Measurements from ENCODE around the gene VAT1L.

Gene VAT1L

GRCh38 chr16:77897129-77897437 lies 108.7 kb downstream of the VAT1L start:
- no peaks in the 10 kb centered on the region for H3F3A ChIP-seq (ENCODE audit: control insufficient read depth, insufficient read depth)
- H3K27ac ChIP-seq (ENCODE audit: low read depth, low read length) = no peak overlapping the region
- TF ChIP-seq CTCF (IDR thresholded peaks at IDR 0.05; ENCODE audit: low read depth, low read length, poor library complexity, severe bottlenecking) (no peak), EZH2phosphoT487 (IDR thresholded peaks at IDR 0.05; ENCODE audit: borderline replicate concordance, low read length) (no peak)
- no peaks in the 10 kb centered on the region for H3K9me3 ChIP-seq (ENCODE audit: control insufficient read depth, insufficient read depth, low read length)
- no peaks in the 10 kb centered on the region for H4K20me1 ChIP-seq (ENCODE audit: control insufficient read depth, insufficient read depth, low read depth, low read length)
- H3K4me1 ChIP-seq (ENCODE audit: control insufficient read depth, low read length) = no peaks in the 10 kb centered on the region
- no peaks in the 10 kb centered on the region for H3K9me2 ChIP-seq (replicated peaks; ENCODE audit: control insufficient read depth, low read length)
- no peaks in the 10 kb centered on the region for H3K27me3 ChIP-seq (ENCODE audit: control insufficient read depth, low read length)
- H3K36me3 ChIP-seq (ENCODE audit: control insufficient read depth, low read length) = no peaks in the 10 kb centered on the region
- no peak overlapping the region for H3K4me3 ChIP-seq (ENCODE audit: low read length)
- H3K79me2 ChIP-seq (ENCODE audit: control insufficient read depth, low read length) = no peaks in the 10 kb centered on the region
- no peak overlapping the region for H3K4me2 ChIP-seq (ENCODE audit: low read length)

GRCh38 chr16:77897831-77898605 lies 109.7 kb downstream of the VAT1L start:
- no peaks in the 10 kb centered on the region for H3F3A ChIP-seq (ENCODE audit: control insufficient read depth, insufficient read depth)
- no peaks in the 10 kb centered on the region for H3K79me2 ChIP-seq (ENCODE audit: control insufficient read depth, low read length)

GRCh38 chr16:77898671-77899211 lies 110.4 kb downstream of the VAT1L start:
- H3K36me3 ChIP-seq (ENCODE audit: control insufficient read depth, low read length) = no peaks in the 10 kb centered on the region
- no peak overlapping the region for H3K4me3 ChIP-seq (ENCODE audit: low read length)
- no peaks in the 10 kb centered on the region for H3F3A ChIP-seq (ENCODE audit: control insufficient read depth, insufficient read depth)
- no peaks in the 10 kb centered on the region for H3K9me3 ChIP-seq (ENCODE audit: control insufficient read depth, insufficient read depth, low read length)
- H3K9me2 ChIP-seq (replicated peaks; ENCODE audit: control insufficient read depth, low read length) = no peaks in the 10 kb centered on the region
- H3K79me2 ChIP-seq (ENCODE audit: control insufficient read depth, low read length) = no peaks in the 10 kb centered on the region
- no peak overlapping the region for H3K27ac ChIP-seq (ENCODE audit: low read depth, low read length)
- no peak for TF ChIP-seq EZH2phosphoT487 (IDR thresholded peaks at IDR 0.05; ENCODE audit: borderline replicate concordance, low read length)
- TF ChIP-seq CTCF (IDR thresholded peaks at IDR 0.05; ENCODE audit: low read depth, low read length, poor library complexity, severe bottlenecking) = no peak
- H3K27me3 ChIP-seq (ENCODE audit: control insufficient read depth, low read length) = no peaks in the 10 kb centered on the region
- H3K4me1 ChIP-seq (ENCODE audit: control insufficient read depth, low read length) = no peaks in the 10 kb centered on the region
- no peaks in the 10 kb centered on the region for H4K20me1 ChIP-seq (ENCODE audit: control insufficient read depth, insufficient read depth, low read depth, low read length)
- no peak overlapping the region for H3K4me2 ChIP-seq (ENCODE audit: low read length)

More at GRCh38 chr16:77897831-77898605, 109.7 kb downstream of the VAT1L start:
- Histone ChIP-seq H3K4me1 (ENCODE audit: control insufficient read depth, low read length) (no peaks in the 10 kb centered on the region), H3K4me3 (ENCODE audit: low read length) (no peak overlapping the region), H3K9me3 (ENCODE audit: control insufficient read depth, insufficient read depth, low read length) (no peaks in the 10 kb centered on the region), H3K9me2 (replicated peaks; ENCODE audit: control insufficient read depth, low read length) (no peaks in the 10 kb centered on the region), H3K4me2 (ENCODE audit: low read length) (no peak overlapping the region), H3K36me3 (ENCODE audit: control insufficient read depth, low read length) (no peaks in the 10 kb centered on the region), H4K20me1 (ENCODE audit: control insufficient read depth, insufficient read depth, low read depth, low read length) (no peaks in the 10 kb centered on the region), H3K27me3 (ENCODE audit: control insufficient read depth, low read length) (no peaks in the 10 kb centered on the region), H3K27ac (ENCODE audit: low read depth, low read length) (no peak overlapping the region)
- TF ChIP-seq CTCF (IDR thresholded peaks at IDR 0.05; ENCODE audit: low read depth, low read length, poor library complexity, severe bottlenecking) (no peak), EZH2phosphoT487 (IDR thresholded peaks at IDR 0.05; ENCODE audit: borderline replicate concordance, low read length) (no peak)
